ENCODE measurements around the gene HIRA.

HIRA gene

DNA sequence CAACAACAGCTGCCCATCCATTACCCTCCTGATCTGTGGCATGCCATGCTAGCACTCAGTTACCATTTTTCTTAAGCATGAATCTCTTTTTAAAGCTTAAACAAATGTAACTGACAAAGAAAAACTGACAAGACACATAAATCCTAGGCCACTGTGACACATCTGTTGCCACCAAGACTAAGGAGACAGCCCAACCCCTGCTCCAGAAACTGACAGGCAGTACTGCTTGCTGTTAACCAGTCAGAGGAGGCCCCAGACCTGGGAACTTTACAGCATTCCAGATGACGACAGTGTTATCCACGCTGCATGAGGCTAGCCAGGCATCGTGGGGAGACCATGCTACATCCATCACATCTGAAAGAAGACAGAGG is 33.8 kb downstream of the HIRA start:
- no peak overlapping the region for H3K4me3 Mint-ChIP-seq
- H3K36me3 Mint-ChIP-seq (ENCODE audit: low read depth), result peaks cover 41% of the 10 kb centered on the region
- no peaks in the 10 kb centered on the region for H3K9me3 Mint-ChIP-seq
- H3K4me1 Mint-ChIP-seq (ENCODE audit: low read depth), result peaks cover 6% of the 10 kb centered on the region
- no peaks in the 10 kb centered on the region for H3K27me3 Mint-ChIP-seq (ENCODE audit: low read depth)
- no peak overlapping the region for H3K27ac Mint-ChIP-seq

DNA sequence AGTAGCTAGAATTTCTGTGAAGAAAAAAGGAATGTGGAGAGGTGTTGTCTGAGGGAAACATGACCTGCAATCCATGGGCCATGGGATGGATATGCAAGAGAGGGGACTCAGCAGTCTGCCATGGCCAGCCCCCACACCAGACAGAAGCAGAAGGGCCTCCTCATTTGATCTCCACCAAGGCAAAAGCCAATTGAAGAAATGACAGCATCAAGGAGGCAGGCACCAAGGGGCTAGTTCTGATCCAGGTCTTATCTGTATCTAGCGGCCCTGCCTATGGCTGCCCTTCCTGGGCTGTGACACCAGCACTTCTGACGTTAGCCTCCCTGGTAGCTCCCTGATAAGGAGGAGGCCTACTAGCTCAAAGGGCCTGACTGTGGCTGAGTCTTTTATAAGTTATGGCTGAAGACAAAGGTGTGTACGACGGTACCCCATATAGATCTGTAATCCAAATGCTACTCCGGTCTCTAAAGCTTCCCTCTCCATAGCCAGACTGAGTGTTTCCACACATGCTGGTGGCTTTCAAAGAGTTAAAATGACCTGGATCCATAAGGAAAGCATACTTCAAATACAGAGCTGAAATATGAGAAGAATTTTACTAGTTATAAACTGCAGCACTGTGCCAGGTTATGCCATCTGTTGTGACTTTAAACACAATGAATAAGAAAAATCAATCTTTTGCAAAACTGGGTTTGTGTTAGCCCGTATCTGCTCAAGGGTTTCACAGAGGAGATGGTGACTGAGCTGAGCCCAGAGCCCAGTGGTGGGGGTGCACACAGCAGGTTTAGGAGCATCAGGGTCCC is 34.4 kb downstream of the HIRA start:
- Mint-ChIP-seq H3K4me1 (ENCODE audit: low read depth) (peaks cover 6% of the 10 kb centered on the region), H3K36me3 (ENCODE audit: low read depth) (peaks cover 41% of the 10 kb centered on the region), H3K27ac (no peak overlapping the region)

DNA sequence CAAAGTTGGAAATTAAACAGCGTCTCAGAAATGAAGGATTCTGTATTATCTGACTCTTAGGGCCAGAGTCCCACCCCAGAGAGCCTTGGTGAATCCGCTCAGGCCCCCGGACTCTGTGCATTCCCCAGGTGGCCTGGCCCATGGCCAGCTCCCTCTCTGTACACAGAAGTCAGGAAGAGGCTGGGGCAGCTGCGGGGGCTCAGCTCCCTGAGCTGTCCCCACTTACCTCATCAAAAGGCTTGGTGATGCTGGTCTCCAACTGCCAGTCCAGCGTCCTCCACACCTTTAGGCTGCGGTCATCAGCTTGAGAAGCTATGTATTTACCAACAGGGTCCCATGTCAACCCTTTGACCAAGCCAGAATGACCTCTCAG is 35.0 kb downstream of the HIRA start:
- Mint-ChIP-seq H3K27ac (no peak overlapping the region), H3K9me3 (no peaks in the 10 kb centered on the region), H3K4me3 (no peak overlapping the region), H3K36me3 (ENCODE audit: low read depth) (peaks cover 39% of the 10 kb centered on the region), H3K27me3 (ENCODE audit: low read depth) (no peaks in the 10 kb centered on the region), H3K4me1 (ENCODE audit: low read depth) (peaks cover 6% of the 10 kb centered on the region)

More for the DNA sequence above, 34.4 kb downstream of the HIRA start:
- H3K9me3 Mint-ChIP-seq, result no peaks in the 10 kb centered on the region
- no peaks in the 10 kb centered on the region for H3K27me3 Mint-ChIP-seq (ENCODE audit: low read depth)
- no peak overlapping the region for H3K4me3 Mint-ChIP-seq

DNA sequence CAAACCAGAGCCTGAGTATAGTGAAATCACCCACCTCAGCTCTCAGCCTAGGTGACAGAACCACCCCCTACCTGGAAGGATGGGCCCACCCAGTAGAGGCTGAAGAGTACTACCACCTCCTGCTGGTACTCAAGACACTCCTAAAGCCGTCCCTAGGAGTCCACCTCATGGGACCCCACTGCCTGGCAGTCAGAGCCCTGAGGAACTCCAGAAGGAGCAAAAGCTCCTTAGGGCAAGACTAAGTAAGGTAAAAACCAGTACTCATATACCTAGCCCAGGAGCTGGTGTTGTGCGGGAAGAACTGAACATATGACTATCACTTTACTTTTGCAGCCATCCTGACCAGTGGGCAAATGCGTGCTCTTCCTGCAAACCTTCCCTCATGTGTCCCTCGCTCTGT is 36.3 kb downstream of the HIRA start:
- H3K4me1 Mint-ChIP-seq (ENCODE audit: low read depth), result peaks cover 2% of the 10 kb centered on the region
- H3K9me3 Mint-ChIP-seq, result no peaks in the 10 kb centered on the region
- no peak overlapping the region for H3K27ac Mint-ChIP-seq
- H3K4me3 Mint-ChIP-seq, result no peak overlapping the region
- H3K27me3 Mint-ChIP-seq (ENCODE audit: low read depth), result no peaks in the 10 kb centered on the region
- peaks cover 31% of the 10 kb centered on the region for H3K36me3 Mint-ChIP-seq (ENCODE audit: low read depth)

DNA sequence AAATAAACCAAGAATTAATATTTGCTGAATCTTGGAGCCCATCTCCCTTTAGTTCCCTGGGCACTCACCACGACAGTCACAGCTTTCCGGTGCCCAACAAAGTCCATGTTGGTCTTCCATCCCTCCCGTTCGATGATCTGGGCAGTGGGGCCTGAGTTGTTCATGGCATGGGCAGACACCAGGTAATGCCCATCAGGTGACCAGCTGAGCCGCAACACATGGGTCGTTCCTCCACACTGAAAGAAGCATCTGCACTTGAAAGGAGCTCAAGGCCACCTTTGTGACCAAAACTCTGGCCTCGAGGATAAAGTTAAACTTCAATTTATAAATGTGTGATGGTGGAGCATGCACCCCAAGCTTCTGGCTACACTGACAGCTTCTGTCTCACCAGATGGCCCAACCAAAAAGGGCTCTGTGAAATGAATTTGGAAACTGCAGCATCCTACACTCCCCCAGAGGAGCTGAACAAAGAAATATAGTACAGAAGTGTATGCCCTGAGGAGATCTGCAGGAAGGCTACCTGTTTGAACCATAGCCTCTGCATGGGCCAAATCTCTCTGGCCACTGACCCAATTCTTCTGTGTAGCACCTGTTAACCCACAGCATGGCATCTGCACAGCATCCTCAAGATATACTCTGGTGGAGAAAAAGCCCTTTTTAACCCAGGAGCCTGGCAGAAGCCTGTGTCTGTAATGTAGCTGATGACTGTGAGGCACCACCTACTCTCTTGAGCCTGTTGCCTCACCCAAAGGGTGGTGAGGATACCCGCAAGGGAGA is 37.1 kb downstream of the HIRA start:
- no peaks in the 10 kb centered on the region for H3K9me3 Mint-ChIP-seq
- H3K27me3 Mint-ChIP-seq (ENCODE audit: low read depth), result no peaks in the 10 kb centered on the region
- H3K27ac Mint-ChIP-seq, result no peak overlapping the region
- H3K36me3 Mint-ChIP-seq (ENCODE audit: low read depth), result peaks cover 32% of the 10 kb centered on the region
- peaks cover 2% of the 10 kb centered on the region for H3K4me1 Mint-ChIP-seq (ENCODE audit: low read depth)
- no peak overlapping the region for H3K4me3 Mint-ChIP-seq

DNA sequence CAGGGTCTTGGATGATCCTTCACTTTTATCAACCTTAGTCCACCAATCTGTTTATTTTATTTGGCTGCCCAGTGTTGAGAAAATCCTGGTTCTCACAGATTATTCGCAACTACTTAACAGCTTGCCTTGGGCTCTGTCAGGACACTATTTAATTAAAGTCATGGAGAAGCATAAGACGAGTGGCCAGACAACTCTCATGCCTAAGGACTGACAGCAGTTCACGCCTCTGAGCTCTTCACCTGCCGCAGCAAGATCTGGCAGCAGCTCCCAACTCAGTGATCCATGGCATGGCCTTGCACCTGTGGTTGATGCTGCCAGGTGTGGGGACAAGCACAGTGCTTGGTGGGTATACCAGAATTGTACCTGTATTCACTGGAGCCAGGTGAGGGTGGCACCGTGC is 37.8 kb downstream of the HIRA start:
- Mint-ChIP-seq H3K36me3 (ENCODE audit: low read depth) (peaks cover 37% of the 10 kb centered on the region), H3K4me1 (ENCODE audit: low read depth) (peaks cover 2% of the 10 kb centered on the region), H3K27ac (no peak overlapping the region), H3K4me3 (no peak overlapping the region), H3K9me3 (no peaks in the 10 kb centered on the region), H3K27me3 (ENCODE audit: low read depth) (no peaks in the 10 kb centered on the region)

DNA sequence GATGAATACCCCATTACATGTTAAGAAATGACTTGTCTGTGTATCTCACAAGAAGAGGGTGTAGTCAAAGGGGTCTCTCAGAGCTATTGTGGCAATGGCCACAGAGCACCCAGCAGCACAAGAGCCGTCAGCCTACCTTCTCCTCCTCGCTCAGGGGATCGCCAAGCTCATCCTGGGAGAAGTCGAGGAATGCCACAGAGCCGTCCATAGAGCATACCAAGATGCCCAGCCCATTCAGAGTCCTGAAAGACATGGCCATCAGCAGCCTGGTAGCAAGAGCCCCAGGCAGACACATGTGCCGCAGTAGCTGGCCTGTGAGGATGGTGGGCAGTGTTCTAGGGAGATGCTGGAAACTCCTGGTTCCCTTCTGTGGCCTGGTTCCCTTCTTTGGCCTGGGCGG is 44.0 kb downstream of the HIRA start:
- Mint-ChIP-seq H3K27me3 (ENCODE audit: low read depth) (no peaks in the 10 kb centered on the region), H3K36me3 (ENCODE audit: low read depth) (peaks cover 37% of the 10 kb centered on the region)

DNA sequence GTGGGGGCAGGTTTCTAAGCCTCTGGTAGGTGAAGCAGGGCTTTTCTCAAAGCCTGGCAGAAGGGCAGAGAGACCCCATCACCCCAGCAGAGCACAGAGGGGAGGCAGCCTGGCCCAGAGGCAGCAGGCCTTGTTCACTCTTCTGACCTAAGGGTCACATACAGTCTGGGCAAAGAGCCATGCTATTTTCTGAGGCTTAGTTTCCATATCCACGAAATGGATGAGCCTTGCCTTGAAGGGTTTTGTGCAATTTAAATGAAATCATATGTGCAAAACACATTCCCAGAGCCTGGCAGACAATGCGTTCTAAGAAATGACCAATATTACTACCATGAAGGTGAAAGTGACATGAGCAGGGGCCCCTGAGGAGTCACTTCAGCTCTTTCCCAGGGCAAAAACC is 44.5 kb downstream of the HIRA start:
- Mint-ChIP-seq H3K27ac (no peak overlapping the region), H3K9me3 (no peaks in the 10 kb centered on the region), H3K4me1 (ENCODE audit: low read depth) (no peaks in the 10 kb centered on the region), H3K4me3 (no peak overlapping the region), H3K27me3 (ENCODE audit: low read depth) (no peaks in the 10 kb centered on the region), H3K36me3 (ENCODE audit: low read depth) (peaks cover 42% of the 10 kb centered on the region)

More for the DNA sequence above, 44.0 kb downstream of the HIRA start:
- Mint-ChIP-seq H3K9me3 (no peaks in the 10 kb centered on the region), H3K4me1 (ENCODE audit: low read depth) (no peaks in the 10 kb centered on the region), H3K4me3 (no peak overlapping the region), H3K27ac (no peak overlapping the region)

DNA sequence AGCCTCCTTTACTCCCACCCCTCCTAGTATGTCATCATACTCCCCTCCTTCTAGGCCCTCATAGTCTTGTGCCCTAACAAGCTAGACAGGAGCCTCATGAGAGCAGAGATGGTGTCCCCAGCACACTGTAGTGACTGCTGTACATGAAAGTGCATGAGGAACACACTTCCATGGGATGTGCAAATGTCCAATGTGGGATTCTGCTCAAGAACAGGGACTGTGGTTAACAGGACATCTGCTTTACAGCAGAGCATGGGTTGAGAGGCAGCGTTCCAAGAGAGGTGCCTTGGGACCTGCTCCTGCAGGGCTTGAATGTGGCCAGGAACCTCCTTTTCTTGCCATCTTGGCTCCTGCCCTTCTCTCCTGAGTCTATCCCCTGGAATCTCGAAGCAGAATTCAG is 45.3 kb downstream of the HIRA start:
- Mint-ChIP-seq H3K27ac (no peak overlapping the region), H3K4me3 (no peak overlapping the region), H3K36me3 (ENCODE audit: low read depth) (peaks cover 48% of the 10 kb centered on the region)

DNA sequence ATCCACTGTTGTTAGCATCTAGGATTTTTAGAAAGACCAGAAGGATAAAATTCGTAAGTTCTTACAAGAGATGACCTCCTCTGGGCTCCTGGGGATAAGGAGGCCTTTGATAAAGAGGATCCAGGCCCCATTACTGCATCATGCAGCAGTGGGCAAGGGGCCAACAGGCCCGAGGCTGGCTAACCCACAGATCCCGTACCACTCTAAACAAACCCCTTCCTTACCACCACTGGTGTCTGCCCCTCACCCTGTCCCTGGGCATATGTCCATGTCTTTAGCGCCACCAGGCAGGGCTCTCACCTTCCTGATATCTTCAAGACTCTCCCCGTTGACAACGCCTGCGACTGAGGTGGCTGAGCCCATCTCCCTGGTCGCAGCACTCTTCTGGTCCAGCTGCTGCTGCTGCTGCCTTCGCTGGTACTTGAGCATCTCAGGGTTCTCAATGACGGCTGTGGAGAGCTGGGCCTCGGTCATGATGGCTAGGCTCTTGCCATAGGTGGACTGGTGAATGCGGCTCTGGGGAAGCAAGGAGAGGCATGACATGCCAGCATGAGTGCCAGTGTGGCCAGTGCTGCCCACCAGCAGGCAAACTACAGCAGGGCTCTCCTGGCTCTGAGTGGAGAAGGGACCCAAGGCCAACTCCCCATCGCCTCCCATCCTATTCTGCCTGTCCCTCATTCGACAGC is 46.2 kb downstream of the HIRA start:
- no peak overlapping the region for H3K27ac Mint-ChIP-seq
- H3K4me1 Mint-ChIP-seq (ENCODE audit: low read depth), result no peaks in the 10 kb centered on the region
- H3K9me3 Mint-ChIP-seq, result no peaks in the 10 kb centered on the region
- H3K4me3 Mint-ChIP-seq, result no peak overlapping the region
- peaks cover 47% of the 10 kb centered on the region for H3K36me3 Mint-ChIP-seq (ENCODE audit: low read depth)
- no peaks in the 10 kb centered on the region for H3K27me3 Mint-ChIP-seq (ENCODE audit: low read depth)

More for the DNA sequence above, 45.3 kb downstream of the HIRA start:
- Mint-ChIP-seq H3K4me1 (ENCODE audit: low read depth) (no peaks in the 10 kb centered on the region), H3K9me3 (no peaks in the 10 kb centered on the region), H3K27me3 (ENCODE audit: low read depth) (no peaks in the 10 kb centered on the region)

DNA sequence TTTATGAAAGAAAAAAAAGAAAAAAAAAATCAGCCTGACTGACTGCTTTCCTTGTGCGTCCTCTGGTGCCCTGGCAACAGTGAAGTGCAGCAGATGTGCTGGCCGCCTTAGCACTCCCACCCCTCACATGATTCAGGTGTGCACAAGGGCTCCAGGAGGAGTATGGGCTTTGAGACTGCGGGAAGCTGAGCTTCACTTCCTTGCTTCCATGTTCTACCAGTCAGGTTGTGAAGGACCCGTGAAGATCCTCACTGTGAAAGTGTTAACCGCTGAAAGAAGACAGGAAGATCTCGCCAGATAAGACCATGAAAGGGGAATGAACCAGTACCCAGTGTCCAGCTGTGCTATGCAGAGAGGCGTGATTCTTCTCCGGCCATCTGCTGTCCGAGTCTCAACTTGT is 48.2 kb downstream of the HIRA start:
- Mint-ChIP-seq H3K27ac (no peak overlapping the region), H3K36me3 (ENCODE audit: low read depth) (peaks cover 35% of the 10 kb centered on the region), H3K9me3 (no peaks in the 10 kb centered on the region), H3K27me3 (ENCODE audit: low read depth) (no peaks in the 10 kb centered on the region), H3K4me3 (no peak overlapping the region), H3K4me1 (ENCODE audit: low read depth) (no peaks in the 10 kb centered on the region)

DNA sequence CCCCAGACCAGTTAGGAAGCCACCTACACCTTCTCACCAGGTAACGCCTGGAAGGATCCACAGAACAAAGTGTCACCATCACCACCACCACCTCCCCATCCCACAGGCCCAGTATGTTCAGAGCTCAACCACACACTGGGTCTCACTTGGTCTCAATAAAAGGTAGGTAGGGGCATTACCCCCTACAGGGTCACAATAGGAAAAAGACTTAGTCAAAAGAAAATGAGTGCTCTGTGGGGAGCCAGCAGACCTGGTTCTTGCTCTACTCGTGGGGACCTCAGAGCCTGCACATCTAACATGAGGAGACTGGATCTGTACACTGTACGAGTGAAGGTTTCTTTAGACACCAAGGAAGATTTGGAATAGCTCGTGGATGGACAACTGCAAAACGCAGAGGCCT is 49.3 kb downstream of the HIRA start:
- no peak overlapping the region for H3K4me3 Mint-ChIP-seq
- H3K27ac Mint-ChIP-seq, result no peak overlapping the region
- H3K36me3 Mint-ChIP-seq (ENCODE audit: low read depth), result peaks cover 35% of the 10 kb centered on the region

DNA sequence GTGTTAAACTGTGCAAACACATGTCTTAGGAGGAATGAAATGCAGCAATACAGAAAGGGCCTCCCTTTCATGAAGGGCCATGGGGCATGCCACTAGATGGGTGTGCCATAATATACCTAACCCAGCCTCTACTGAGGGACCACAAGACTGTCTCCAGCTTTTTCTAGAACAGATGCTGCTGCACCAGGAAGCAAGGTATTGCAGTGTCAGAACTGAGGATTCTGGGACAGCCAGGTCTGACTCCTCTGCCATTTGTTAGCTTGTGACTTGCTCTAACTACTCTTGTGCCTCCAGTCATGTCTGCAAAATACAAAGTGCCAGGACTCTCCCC is 53.2 kb downstream of the HIRA start:
- no peak overlapping the region for H3K27ac Mint-ChIP-seq
- H3K36me3 Mint-ChIP-seq (ENCODE audit: low read depth), result peaks cover 43% of the 10 kb centered on the region
- no peaks in the 10 kb centered on the region for H3K4me1 Mint-ChIP-seq (ENCODE audit: low read depth)
- no peaks in the 10 kb centered on the region for H3K9me3 Mint-ChIP-seq
- no peaks in the 10 kb centered on the region for H3K27me3 Mint-ChIP-seq (ENCODE audit: low read depth)
- no peak overlapping the region for H3K4me3 Mint-ChIP-seq

More for the DNA sequence above, 49.3 kb downstream of the HIRA start:
- no peaks in the 10 kb centered on the region for H3K27me3 Mint-ChIP-seq (ENCODE audit: low read depth)
- H3K4me1 Mint-ChIP-seq (ENCODE audit: low read depth), result no peaks in the 10 kb centered on the region
- no peaks in the 10 kb centered on the region for H3K9me3 Mint-ChIP-seq

DNA sequence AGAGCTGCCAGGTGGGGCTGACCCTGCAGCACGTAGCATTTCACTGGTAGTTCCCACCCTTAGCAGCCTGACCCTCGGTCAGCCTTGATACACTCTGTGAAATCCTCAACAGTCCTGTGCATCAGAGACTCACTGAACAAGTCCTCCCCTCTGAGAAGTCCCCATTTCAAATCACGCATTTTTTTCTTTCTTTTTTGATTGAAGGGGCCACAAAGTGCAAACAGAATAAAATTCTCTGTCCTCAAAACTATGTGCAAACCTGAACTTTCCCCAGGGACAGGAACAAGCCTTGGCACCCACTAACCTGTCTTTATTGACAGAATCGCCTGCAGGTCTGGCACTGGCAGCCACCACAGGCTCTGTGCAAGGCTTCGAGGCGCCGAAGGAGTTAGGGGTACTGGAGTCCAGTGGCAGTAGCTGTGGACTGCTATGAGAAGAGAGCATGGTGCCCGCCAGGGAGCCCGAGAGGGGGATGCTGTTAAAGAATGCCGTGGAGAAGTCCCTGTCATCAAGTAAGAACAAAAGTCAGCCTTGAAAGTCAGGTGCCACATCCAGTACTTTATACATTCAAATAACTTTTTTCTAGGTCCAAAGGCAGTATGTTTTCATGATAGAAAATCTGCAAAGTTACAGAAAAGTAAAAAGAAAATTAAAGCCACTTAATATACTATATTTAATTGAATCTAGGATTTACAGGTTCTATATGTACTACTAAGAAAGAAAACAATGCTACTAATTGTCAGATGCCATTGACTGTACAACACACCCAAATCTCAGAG is 53.8 kb downstream of the HIRA start:
- Mint-ChIP-seq H3K27me3 (ENCODE audit: low read depth) (no peaks in the 10 kb centered on the region), H3K36me3 (ENCODE audit: low read depth) (peaks cover 43% of the 10 kb centered on the region), H3K4me1 (ENCODE audit: low read depth) (no peaks in the 10 kb centered on the region), H3K4me3 (no peak overlapping the region), H3K27ac (no peak overlapping the region), H3K9me3 (no peaks in the 10 kb centered on the region)
